ENCODE data around the gene RAB17. TPM values are rescaled to one million over a fixed set of nuclear protein-coding genes. Genes with fewer than 3 reads are reported as not detected.

The RAB17 gene
- total RNA-seq, 4 donors from 2014 or later, result 37.6 to 88.1 (median 70.1) TPM

GRCh38 chr2:237538901-237539300, 51.6 kb downstream of the RAB17 start:
- TF ChIP-seq POLR2A (IDR thresholded peaks at IDR 0.05) (no peak), CTCF (IDR thresholded peaks at IDR 0.05) (no peak)
- intact Hi-C loops (cut with DNase I), result no loop called here
- 85 to 93% methylated on average over 17 to 18 of the region's 18 CpGs for WGBS, 2 donors
- peaks cover 3 to 7% of the 10 kb centered on the region in 2 donors for H3K36me3 ChIP-seq
- H3K9me3 ChIP-seq, result no peaks in the 10 kb centered on the region
- H3K4me1 ChIP-seq, result no peaks in the 10 kb centered on the region
- H3K27me3 ChIP-seq, result no peaks in the 10 kb centered on the region
- DNase-seq, result no peak
- H3K4me3 ChIP-seq (replicated peaks in 1 of 3), result no peak overlapping the region
- H3K27ac ChIP-seq, result no peak overlapping the region

GRCh38 chr2:237538001-237538720, 52.4 kb downstream of the RAB17 start:
- Histone ChIP-seq H3K36me3 (peaks cover 3 to 7% of the 10 kb centered on the region in 2 donors), H3K27me3 (no peaks in the 10 kb centered on the region), H3K27ac (no peak overlapping the region), H3K4me1 (no peaks in the 10 kb centered on the region), H3K9me3 (no peaks in the 10 kb centered on the region), H3K4me3 (replicated peaks in 1 of 3) (no peak overlapping the region)
- intact Hi-C loops (cut with DNase I), result no loop called here
- no peak for TF ChIP-seq CTCF (IDR thresholded peaks at IDR 0.05)
- no peak for TF ChIP-seq POLR2A (IDR thresholded peaks at IDR 0.05)
- 75 to 80% methylated on average over 27 to 29 of the region's 29 CpGs for WGBS, 2 donors
- no peak for DNase-seq

DNA sequence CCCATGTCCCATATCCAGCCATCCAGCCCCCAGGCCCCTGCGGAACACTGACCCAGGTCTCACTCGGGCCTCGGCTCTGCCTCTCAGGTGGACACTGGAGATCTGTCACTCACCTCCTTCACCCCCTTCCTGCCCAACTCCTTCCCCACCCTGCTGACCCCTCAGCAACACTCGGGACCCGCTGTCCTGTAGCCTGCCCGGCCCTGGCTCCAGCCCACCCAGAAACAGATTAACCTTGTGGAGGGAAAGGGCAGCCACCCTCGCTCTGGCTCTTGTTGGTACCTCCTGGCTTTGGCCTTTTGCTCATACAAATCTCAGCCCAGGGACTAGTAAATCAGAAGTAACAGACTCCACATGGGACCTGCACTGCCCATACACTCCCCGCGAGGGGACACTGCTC, 53.9 kb downstream of the RAB17 start:
- Histone ChIP-seq H3K4me3 (replicated peaks in 1 of 3) (no peak overlapping the region), H3K36me3 (peaks cover 6 to 7% of the 10 kb centered on the region in 2 donors), H3K4me1 (no peaks in the 10 kb centered on the region), H3K9me3 (no peaks in the 10 kb centered on the region), H3K27ac (no peak overlapping the region), H3K27me3 (no peaks in the 10 kb centered on the region)
- intact Hi-C loops (cut with DNase I), result no loop called here
- no peak for TF ChIP-seq POLR2A (IDR thresholded peaks at IDR 0.05)
- no peak for TF ChIP-seq CTCF (IDR thresholded peaks at IDR 0.05)
- DNase-seq, result no peak
- 87 to 97% methylated on average over 6 to 9 of the region's 9 CpGs for WGBS, 2 donors

- no peak for DNase-seq
- no peak for TF ChIP-seq CTCF (IDR thresholded peaks at IDR 0.05)
- TF ChIP-seq POLR2A (IDR thresholded peaks at IDR 0.05), result no peak
Measured at GRCh38 chr2:237536083-237536415, 54.5 kb downstream of the RAB17 start.

GRCh38 chr2:237535385-237536082, 55.0 kb downstream of the RAB17 start:
- intact Hi-C loops (cut with DNase I), result no loop called here
- H3K9me3 ChIP-seq, result no peaks in the 10 kb centered on the region
- peaks cover 3 to 5% of the 10 kb centered on the region in 2 donors for H3K36me3 ChIP-seq
- H3K4me3 ChIP-seq (replicated peaks in 1 of 3), result no peak overlapping the region
- DNase-seq, result no peak
- WGBS, 2 donors, result 89 to 92% methylated on average over 8 of the region's 8 CpGs
- no peaks in the 10 kb centered on the region for H3K27me3 ChIP-seq
- H3K4me1 ChIP-seq, result no peaks in the 10 kb centered on the region
- TF ChIP-seq CTCF (IDR thresholded peaks at IDR 0.05) (no peak), POLR2A (IDR thresholded peaks at IDR 0.05) (no peak)
- no peak overlapping the region for H3K27ac ChIP-seq

More at GRCh38 chr2:237536083-237536415, 54.5 kb downstream of the RAB17 start:
- H3K9me3 ChIP-seq, result no peaks in the 10 kb centered on the region
- H3K4me3 ChIP-seq (replicated peaks in 1 of 3), result no peak overlapping the region
- H3K27ac ChIP-seq, result no peak overlapping the region
- intact Hi-C loops (cut with DNase I), result no loop called here
- H3K4me1 ChIP-seq, result no peaks in the 10 kb centered on the region
- peaks cover 5 to 6% of the 10 kb centered on the region in 2 donors for H3K36me3 ChIP-seq
- WGBS, 2 donors, result 79 to 98% methylated on average over 3 to 5 of the region's 5 CpGs
- H3K27me3 ChIP-seq, result no peaks in the 10 kb centered on the region

Measured in thyroid gland (tissue), 4 donors.